ENCODE data around the gene AGMO.

The AGMO gene

DNA sequence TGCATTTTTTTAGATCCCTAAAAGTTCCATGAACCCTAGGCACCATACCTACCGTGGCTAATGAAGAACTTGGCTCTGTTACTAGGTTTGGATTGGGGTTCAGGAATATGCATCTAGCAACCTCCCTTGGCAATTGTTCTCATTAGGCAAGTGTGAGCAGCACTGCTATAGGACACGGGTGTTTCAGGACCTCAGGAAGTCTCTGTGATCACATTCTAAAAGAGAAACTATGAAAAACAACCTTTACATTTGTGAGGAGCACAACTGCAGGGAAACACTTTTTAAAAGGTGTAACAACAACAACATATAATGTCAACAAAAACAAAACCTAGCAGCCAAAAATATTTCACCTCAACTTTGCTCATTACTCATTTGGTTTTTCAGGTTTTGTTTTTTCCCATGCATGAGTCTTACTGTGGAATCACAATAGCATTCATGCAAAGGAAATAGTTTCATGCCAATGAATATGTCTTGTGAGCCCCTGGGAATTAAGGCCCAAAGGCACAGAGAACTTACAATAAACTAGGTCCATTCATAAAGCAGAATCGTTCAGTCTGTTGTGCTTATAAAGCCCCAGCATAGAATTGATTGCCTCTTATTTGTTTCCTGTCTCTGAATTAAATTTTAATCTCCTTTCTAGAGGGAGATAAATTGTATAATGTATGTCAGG, 403.5 kb downstream of the AGMO start:
- no peak overlapping the region for H2BK5ac ChIP-seq (ENCODE audit: low read depth, low read length, poor library complexity, severe bottlenecking)
- WGBS, result 71% methylated on average over 2 of the region's 3 CpGs
- H2BK15ac ChIP-seq (ENCODE audit: low read depth, poor library complexity, severe bottlenecking), result no peak overlapping the region
- H2BK12ac ChIP-seq (ENCODE audit: low read length in 2 of 2), result no peak overlapping the region
- H3K27ac ChIP-seq (ENCODE audit: low read length, poor library complexity, severe bottlenecking), result no peak overlapping the region
- no peaks in the 10 kb centered on the region for H3K79me1 ChIP-seq (replicated peaks; ENCODE audit: low read length, poor library complexity, severe bottlenecking)
- H3K9me3 ChIP-seq (ENCODE audit: control insufficient read depth, low read length), result peaks cover 4% of the 10 kb centered on the region
- no peak overlapping the region for H2AFZ ChIP-seq (ENCODE audit: low read depth, low read length)
- H2BK120ac ChIP-seq (ENCODE audit: low read depth, low read length), result no peak overlapping the region
- H3K4me3 ChIP-seq (ENCODE audit: insufficient read depth in 1 of 2, low read depth in 1 of 2, low read length in 2 of 2), result no peak overlapping the region
- no peak for DNase-seq
- no peaks in the 10 kb centered on the region for H3K4me1 ChIP-seq (ENCODE audit: control insufficient read depth, insufficient read depth, low read depth, low read length)
- H3K14ac ChIP-seq (ENCODE audit: low read length in 2 of 2), result no peak overlapping the region
- no peak overlapping the region for H3K4ac ChIP-seq (ENCODE audit: low read depth in 1 of 2, low read length in 2 of 2)
- no peak overlapping the region for H3K9ac ChIP-seq (ENCODE audit: low read length)
- no peak overlapping the region for H3K4me2 ChIP-seq (ENCODE audit: low read length, poor library complexity, severe bottlenecking)
- no peak overlapping the region for H2AK5ac ChIP-seq (ENCODE audit: low read length, severe bottlenecking)
- no peak overlapping the region for H3K18ac ChIP-seq (ENCODE audit: low read depth in 1 of 2, low read length in 2 of 2)
- no peak overlapping the region for H3K23ac ChIP-seq (ENCODE audit: low read length in 2 of 2)
- H3K27me3 ChIP-seq (ENCODE audit: control insufficient read depth in 1 of 2, insufficient read depth in 1 of 2, low read length in 2 of 2), result no peaks in the 10 kb centered on the region
- no peak overlapping the region for H4K8ac ChIP-seq (ENCODE audit: low read length)
- no peaks in the 10 kb centered on the region for H3K36me3 ChIP-seq (ENCODE audit: control insufficient read depth in 1 of 2, insufficient read depth in 2 of 2, low read depth in 1 of 2, low read length in 2 of 2)
- no peak overlapping the region for H4K91ac ChIP-seq (ENCODE audit: low read length)

Measured in mesenchymal stem cell (in vitro differentiated cells and primary cell).